CD4-positive, alpha-beta memory T cell (primary cell): Measurements from ENCODE around the gene COL18A1. TPM values are rescaled to one million over a fixed set of nuclear protein-coding genes. Genes with fewer than 3 reads are reported as not detected.

ENCODE experiments used
- CTCF ChIA-PET: fragments of 350-600 bp; sonication (Branson Sonifier 250); formaldehyde crosslinking; loops from one replicate; lab custom pipeline; 2021; ENCODE audit warnings: inconsistent platforms; ENCODE audit not compliant: partially characterized antibody; lab: Charles Lee
- POLR2A ChIA-PET: fragments of 350-600 bp; sonication (Branson Sonifier 250); formaldehyde crosslinking; loops from one replicate; lab custom pipeline; 2021; ENCODE audit not compliant: partially characterized antibody; lab: Charles Lee
- DNase-seq, 5 donors: peaks; one replicate each; pipeline versions ENCODE4 v3.0.0 to v3.0.0-alpha.2; 2020 to 2022; ENCODE audit warnings: mixed read lengths in 1 of 5
- H3K27ac ChIP-seq: one replicate; pipeline ENCODE4 v1.7.0; 2013; ENCODE audit warnings: low read depth, low read length
- H3K27me3 ChIP-seq: 2 replicates; pipeline ENCODE4 v1.7.0; 2013; ENCODE audit warnings: mild to moderate bottlenecking, low read length, moderate library complexity; ENCODE audit not compliant: insufficient read depth
- H3K36me3 ChIP-seq: 2 replicates; pipeline ENCODE4 v1.7.0; 2013; ENCODE audit warnings: mild to moderate bottlenecking, low read length, moderate library complexity; ENCODE audit not compliant: insufficient read depth
- H3K4me1 ChIP-seq: 2 replicates; pipeline ENCODE4 v1.7.0; 2013; ENCODE audit warnings: mild to moderate bottlenecking, low read length, moderate library complexity; ENCODE audit not compliant: insufficient read depth
- H3K4me3 ChIP-seq, 2 donors: one replicate each; pipeline ENCODE4 v1.7.0; 2013; ENCODE audit warnings: low read length in 2 of 2, mild to moderate bottlenecking in 1 of 2
- H3K9me3 ChIP-seq, 2 donors: one replicate each; pipeline ENCODE4 v1.7.0; 2013; ENCODE audit warnings: low read length in 2 of 2, control low read depth in 1 of 2; ENCODE audit not compliant: control insufficient read depth in 1 of 2
- H3K27ac Mint-ChIP-seq, 7 donors: one replicate each; pipeline ENCODE4 v1.8.0; 2020 to 2021; ENCODE audit warnings: mixed read lengths in 7 of 7, mild to moderate bottlenecking in 6 of 7, inconsistent platforms in 3 of 7, moderate library complexity in 3 of 7
- H3K27me3 Mint-ChIP-seq, 2 donors: one replicate each; pipeline ENCODE4 v1.8.0; 2020 to 2021; ENCODE audit warnings: mixed read lengths in 2 of 2
- H3K36me3 Mint-ChIP-seq, 2 donors: one replicate each; pipeline ENCODE4 v1.8.0; 2020 to 2021; ENCODE audit warnings: mixed read lengths in 2 of 2, inconsistent platforms in 1 of 2, mild to moderate bottlenecking in 1 of 2
- H3K4me1 Mint-ChIP-seq, 4 donors: one replicate each; pipeline ENCODE4 v1.8.0; 2020 to 2021; ENCODE audit warnings: mixed read lengths in 4 of 4, mild to moderate bottlenecking in 1 of 4
- H3K4me3 Mint-ChIP-seq, 8 donors: one replicate each; pipeline ENCODE4 v1.8.0; 2020 to 2021; ENCODE audit warnings: mixed read lengths in 8 of 8, mild to moderate bottlenecking in 7 of 8, moderate library complexity in 6 of 8, inconsistent platforms in 3 of 8
- H3K9me3 Mint-ChIP-seq, 8 donors: one replicate each; pipeline ENCODE4 v1.8.0; 2020 to 2021; ENCODE audit warnings: mixed read lengths in 8 of 8, mild to moderate bottlenecking in 5 of 8, inconsistent platforms in 3 of 8, moderate library complexity in 1 of 8
- intact Hi-C: fragments of 100-400 bp; cut with micrococcal nuclease; formaldehyde crosslinking; loops from one replicate; pipeline ENCODE4 v1.15.1; 2023
- polyA plus RNA-seq, 2 donors: library from polyadenylated mRNA; unstranded; fragments of 300-500 nt; fragmentation: Illumina TruSeq; gene quantifications; one replicate each; pipeline ENCODE4 v1.2.3, GENCODE V29; 2021
- total RNA-seq, 2 experiments: library from RNA; stranded (reverse); gene quantifications; one replicate each; pipeline ENCODE4 v1.2.3, GENCODE V29; 2021

Gene COL18A1
- total and polyA plus RNA-seq, 4 experiments from 2014 or later, result 0.43 to 4.5 (median 3.8) TPM

GRCh38 chr21:45373991-45374816 is 30.8 kb upstream of the COL18A1 start:
- H3K27ac Mint-ChIP-seq, result no peak overlapping the region
- H3K27me3 Mint-ChIP-seq, result peaks cover 3 to 9% of the 10 kb centered on the region in 2 donors
- no peaks in the 10 kb centered on the region for H3K36me3 Mint-ChIP-seq
- ChIA-PET POLR2A (no interaction called here), CTCF (no interaction called here)
- intact Hi-C loops, result no loop called here
- H3K9me3 Mint-ChIP-seq, result peaks cover 0 to 6% (median 0%) of the 10 kb centered on the region in 8 donors
- H3K4me1 ChIP-seq, result no peaks in the 10 kb centered on the region
- no peak for DNase-seq
- H3K9me3 ChIP-seq, result no peaks in the 10 kb centered on the region
- H3K27ac ChIP-seq, result no peak overlapping the region
- no peaks in the 10 kb centered on the region for H3K36me3 ChIP-seq
- H3K27me3 ChIP-seq, result no peaks in the 10 kb centered on the region
- H3K4me3 ChIP-seq, result no peak overlapping the region
- H3K4me1 Mint-ChIP-seq, result peaks cover 6 to 8% (median 7%) of the 10 kb centered on the region in 4 donors
- no peak overlapping the region for H3K4me3 Mint-ChIP-seq

GRCh38 chr21:45374826-45375455 is 30.0 kb upstream of the COL18A1 start:
- Histone ChIP-seq H3K4me1 (no peaks in the 10 kb centered on the region), H3K36me3 (no peaks in the 10 kb centered on the region), H3K27ac (no peak overlapping the region), H3K4me3 (no peak overlapping the region), H3K9me3 (no peaks in the 10 kb centered on the region), H3K27me3 (no peaks in the 10 kb centered on the region)
- Mint-ChIP-seq H3K4me3 (no peak overlapping the region), H3K36me3 (no peaks in the 10 kb centered on the region), H3K27me3 (peaks cover 9 to 12% of the 10 kb centered on the region in 2 donors), H3K4me1 (peaks cover 5 to 7% (median 6%) of the 10 kb centered on the region in 4 donors), H3K9me3 (peaks cover 0 to 6% (median 0%) of the 10 kb centered on the region in 8 donors), H3K27ac (no peak overlapping the region)
- intact Hi-C loops, result no loop called here
- DNase-seq, result no peak
- ChIA-PET CTCF (no interaction called here), POLR2A (interaction anchor here (0.5 kb wide), 1 partner anchor 1437 kb away, joined by 4 read pairs; no protein-coding TSS in a partner anchor)

- Mint-ChIP-seq H3K36me3 (no peaks in the 10 kb centered on the region), H3K27me3 (peaks cover 13 to 17% of the 10 kb centered on the region in 2 donors), H3K4me1 (no peaks in the 10 kb centered on the region), H3K4me3 (no peak overlapping the region), H3K9me3 (peaks cover 0 to 6% (median 0%) of the 10 kb centered on the region in 8 donors), H3K27ac (no peak overlapping the region)
- H3K27me3 ChIP-seq, result no peaks in the 10 kb centered on the region
- ChIA-PET POLR2A (no interaction called here), CTCF (no interaction called here)
- intact Hi-C loops, result no loop called here
- H3K4me3 ChIP-seq, result no peak overlapping the region
- DNase-seq, result no peak
- no peaks in the 10 kb centered on the region for H3K4me1 ChIP-seq
- H3K36me3 ChIP-seq, result no peaks in the 10 kb centered on the region
- no peaks in the 10 kb centered on the region for H3K9me3 ChIP-seq
- no peak overlapping the region for H3K27ac ChIP-seq
Measured at GRCh38 chr21:45376459-45377324, 28.3 kb upstream of the COL18A1 start.

- intact Hi-C loops, result no loop called here
- DNase-seq, result no peak
- no peak overlapping the region for H3K4me3 ChIP-seq
- no peaks in the 10 kb centered on the region for H3K9me3 ChIP-seq
- ChIA-PET POLR2A (no interaction called here), CTCF (no interaction called here)
- H3K4me3 Mint-ChIP-seq, result no peak overlapping the region
- no peaks in the 10 kb centered on the region for H3K4me1 Mint-ChIP-seq
- no peaks in the 10 kb centered on the region for H3K4me1 ChIP-seq
- no peak overlapping the region for H3K27ac Mint-ChIP-seq
- H3K27me3 Mint-ChIP-seq, result peaks cover 13 to 17% of the 10 kb centered on the region in 2 donors
- H3K9me3 Mint-ChIP-seq, result peaks cover 0 to 6% (median 0%) of the 10 kb centered on the region in 8 donors
- no peaks in the 10 kb centered on the region for H3K27me3 ChIP-seq
- H3K36me3 ChIP-seq, result no peaks in the 10 kb centered on the region
- H3K27ac ChIP-seq, result no peak overlapping the region
- no peaks in the 10 kb centered on the region for H3K36me3 Mint-ChIP-seq
Measured at GRCh38 chr21:45377325-45377709, 27.6 kb upstream of the COL18A1 start.

- H3K4me3 ChIP-seq, result no peak overlapping the region
- Mint-ChIP-seq H3K27me3 (peaks cover 15 to 17% of the 10 kb centered on the region in 2 donors), H3K27ac (no peak overlapping the region), H3K4me1 (no peaks in the 10 kb centered on the region), H3K4me3 (no peak overlapping the region), H3K9me3 (peaks cover 0 to 6% (median 0%) of the 10 kb centered on the region in 8 donors), H3K36me3 (no peaks in the 10 kb centered on the region)
- H3K36me3 ChIP-seq, result no peaks in the 10 kb centered on the region
- POLR2A ChIA-PET, result no interaction called here
- CTCF ChIA-PET, result no interaction called here
- no peak overlapping the region for H3K27ac ChIP-seq
- H3K27me3 ChIP-seq, result no peaks in the 10 kb centered on the region
- DNase-seq, result no peak
- H3K4me1 ChIP-seq, result no peaks in the 10 kb centered on the region
- intact Hi-C loops, result no loop called here
- H3K9me3 ChIP-seq, result no peaks in the 10 kb centered on the region
Measured at GRCh38 chr21:45377866-45378257, 27.1 kb upstream of the COL18A1 start.

DNA sequence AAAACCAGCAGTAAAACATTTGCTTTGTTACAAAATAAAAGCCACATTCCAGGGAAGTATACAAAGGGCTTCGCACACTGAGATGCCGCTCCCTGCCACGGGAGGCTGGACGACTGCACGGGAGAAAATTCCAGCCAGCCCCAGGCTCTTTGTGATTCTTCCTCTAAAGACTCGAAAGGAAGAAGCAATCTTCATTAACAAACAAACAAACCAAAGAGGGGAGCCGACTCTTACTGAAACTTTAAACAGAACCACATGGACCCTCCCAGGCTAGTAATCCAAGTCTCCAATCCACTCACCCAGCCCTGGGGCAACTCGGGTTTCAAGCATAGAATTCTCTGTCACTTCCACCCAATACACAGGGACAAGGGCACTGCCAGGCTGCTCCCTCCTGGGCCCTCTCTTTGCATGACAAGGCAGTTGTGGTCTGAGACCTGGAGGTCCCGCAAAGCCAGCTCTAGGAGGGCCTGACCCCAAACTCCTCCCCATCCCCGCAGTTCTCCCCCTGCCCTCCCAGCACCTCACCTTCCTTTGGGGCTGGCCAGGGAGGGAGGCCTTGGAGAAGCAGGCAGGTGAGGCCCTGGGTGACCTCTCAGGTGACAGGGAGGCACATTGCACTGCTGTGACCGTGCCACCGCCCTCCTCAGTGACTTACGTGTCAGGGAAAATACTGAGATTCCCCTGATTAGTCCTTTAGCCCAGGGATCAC is 26.6 kb upstream of the COL18A1 start:
- Histone ChIP-seq H3K27ac (no peak overlapping the region), H3K9me3 (no peaks in the 10 kb centered on the region), H3K27me3 (no peaks in the 10 kb centered on the region), H3K4me1 (no peaks in the 10 kb centered on the region), H3K36me3 (no peaks in the 10 kb centered on the region), H3K4me3 (no peak overlapping the region)
- no peak overlapping the region for H3K4me3 Mint-ChIP-seq
- H3K9me3 Mint-ChIP-seq, result peaks cover 0 to 6% (median 0%) of the 10 kb centered on the region in 8 donors
- ChIA-PET CTCF (no interaction called here), POLR2A (no interaction called here)
- no peaks in the 10 kb centered on the region for H3K36me3 Mint-ChIP-seq
- no peak for DNase-seq
- H3K27ac Mint-ChIP-seq, result no peak overlapping the region
- intact Hi-C loops, result no loop called here
- no peaks in the 10 kb centered on the region for H3K4me1 Mint-ChIP-seq
- H3K27me3 Mint-ChIP-seq, result peaks cover 15 to 17% of the 10 kb centered on the region in 2 donors
